HG03280 (cell line): ENCODE data around the gene ESPNL.
"Not testable (repeated sequence)": the region's sequence is repeated elsewhere in the genome, so short reads cannot be mapped to it uniquely, and the experiment has no call there.

Source experiments
- ATAC-seq: cut with Tn5 transposase; IDR thresholded peaks from one replicate; pipeline ENCODE4 v1.9.1; 2021; ENCODE audit warnings: mild to moderate bottlenecking, moderate library complexity; ENCODE audit not compliant: unreplicated experiment

ESPNL gene

GRCh38 chr2:238168196-238169047 lies 68.3 kb downstream of the ESPNL start:
- no peak for ATAC-seq

- no peak for ATAC-seq
Measured at GRCh38 chr2:238169048-238169707, 69.0 kb downstream of the ESPNL start.

GRCh38 chr2:238169708-238170251 lies 69.6 kb downstream of the ESPNL start:
- no peak for ATAC-seq

- no peak for ATAC-seq
Measured at GRCh38 chr2:238170386-238171071, 70.4 kb downstream of the ESPNL start.

GRCh38 chr2:238171072-238171431 lies 70.9 kb downstream of the ESPNL start:
- ATAC-seq = not testable (repeated sequence)

GRCh38 chr2:238171575-238172187 lies 71.5 kb downstream of the ESPNL start:
- ATAC-seq = no peak

- ATAC-seq = no peak
Measured at GRCh38 chr2:238172439-238172838, 72.3 kb downstream of the ESPNL start.

- ATAC-seq = no peak
Measured at GRCh38 chr2:238173692-238174091, 73.6 kb downstream of the ESPNL start.

GRCh38 chr2:238174291-238174690 lies 74.2 kb downstream of the ESPNL start:
- ATAC-seq = no peak

- ATAC-seq = no peak
Measured at GRCh38 chr2:238174701-238175100, 74.6 kb downstream of the ESPNL start.

GRCh38 chr2:238176613-238177012 lies 76.5 kb downstream of the ESPNL start:
- no peak for ATAC-seq

- no peak for ATAC-seq
Measured at GRCh38 chr2:238180554-238180953, 80.4 kb downstream of the ESPNL start.

- ATAC-seq = no peak
Measured at GRCh38 chr2:238182362-238182761, 82.2 kb downstream of the ESPNL start.
